Omental fat pad (tissue), 4 donors: ENCODE results near the gene PLXNA2. TPM values are rescaled to one million over a fixed set of nuclear protein-coding genes. Genes with fewer than 3 reads are reported as not detected.

ENCODE experiments used
- ATAC-seq: fragments of 150-250 bp; one replicate; pipeline ENCODE4 v1.9.1; 2016; ENCODE audit warnings: mild to moderate bottlenecking, moderate library complexity; ENCODE audit not compliant: low FRiP score
- DNase-seq: peaks from one replicate; pipeline ENCODE4 v3.0.0-alpha.2; 2019; ENCODE audit warnings: low spot score
- CTCF ChIP-seq, 3 donors: fragments of 450-650 bp; IDR thresholded peaks; one replicate each; pipeline ENCODE4 v1.5.1; 2016 to 2017; ENCODE audit warnings: antibody characterized with exemption in 3 of 3, mild to moderate bottlenecking in 3 of 3, moderate library complexity in 2 of 3
- total RNA-seq, 4 donors: library from RNA; depleted of rRNA; stranded (reverse); fragments of >200 nt; gene quantifications; one replicate each; pipeline ENCODE4 v1.1.0, GENCODE V29; 2016

Gene PLXNA2
- total RNA-seq, 4 donors from 2014 or later: 21.7 to 67.9 (median 36.8) TPM

DNA sequence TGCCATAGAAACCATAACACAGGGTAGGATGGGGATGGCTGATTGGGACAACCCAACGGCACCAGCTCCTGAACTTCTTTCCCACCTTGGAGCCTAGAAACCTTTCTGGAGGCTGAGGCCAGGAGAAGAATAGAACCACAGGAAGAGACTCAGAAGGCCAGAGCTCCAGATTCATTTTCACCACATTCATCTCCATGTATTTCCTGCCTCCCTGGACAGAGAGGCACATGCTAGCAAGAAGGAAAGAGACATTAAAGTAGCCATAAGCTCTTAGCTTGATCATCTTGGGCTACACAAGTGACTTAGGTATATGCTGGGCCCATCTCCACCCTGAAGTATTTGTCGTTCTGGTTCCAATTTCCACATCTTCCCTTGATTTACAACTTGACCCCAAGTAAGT lies 44.1 kb downstream of the PLXNA2 start:
- no peak for TF ChIP-seq CTCF (IDR thresholded peaks at IDR 0.05)
- DNase-seq (no peak), ATAC-seq (no peak)

DNA sequence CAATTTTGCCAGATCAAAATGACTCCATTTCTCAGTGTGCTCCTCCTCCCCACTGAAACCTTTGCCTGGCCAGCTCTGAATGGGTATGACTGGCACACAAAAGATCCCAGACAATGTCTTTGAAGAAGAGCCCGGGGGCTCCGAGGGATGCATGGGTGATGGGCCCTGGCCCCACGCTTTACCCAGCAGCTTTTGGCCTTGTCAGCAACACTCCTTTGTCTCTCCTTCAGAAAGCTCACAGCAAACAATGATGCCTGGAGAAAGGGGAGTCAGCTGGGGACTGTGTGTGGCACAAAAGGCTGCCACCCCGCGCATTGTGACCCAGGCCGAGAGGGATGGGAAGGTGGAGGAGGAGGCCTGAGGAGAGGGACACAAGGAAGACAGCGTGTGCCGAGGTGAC lies 45.9 kb downstream of the PLXNA2 start:
- DNase-seq (no peak), ATAC-seq (no peak)
- TF ChIP-seq CTCF (IDR thresholded peaks at IDR 0.05): no peak

DNA sequence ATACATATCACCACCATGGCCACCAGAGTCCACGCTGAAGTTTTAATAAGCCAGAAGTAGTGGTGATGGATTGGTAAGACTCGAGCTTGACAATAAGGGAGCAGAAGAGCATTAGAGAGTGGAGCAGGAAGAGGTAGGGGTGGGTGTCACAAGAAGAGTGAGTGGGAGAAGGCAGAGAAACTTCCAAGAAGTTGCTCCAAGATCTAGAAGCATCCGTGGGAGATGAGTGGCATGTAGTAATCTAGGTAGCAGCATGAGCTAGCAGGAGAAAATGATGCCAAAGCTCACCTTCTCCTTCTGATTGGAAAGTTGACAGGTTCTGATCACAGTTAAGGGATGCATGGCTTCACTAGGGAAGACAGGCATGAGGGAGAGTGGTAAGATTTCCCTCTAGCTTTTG lies 49.2 kb downstream of the PLXNA2 start:
- TF ChIP-seq CTCF (IDR thresholded peaks at IDR 0.05): no peak
- ATAC-seq (no peak), DNase-seq (no peak)

GRCh38 chr1:208192995-208193394 lies 51.2 kb downstream of the PLXNA2 start:
- ATAC-seq (peak; percentile 43), DNase-seq (no peak)
- no peak for TF ChIP-seq CTCF (IDR thresholded peaks at IDR 0.05)

- no peak for ATAC-seq
Measured at GRCh38 chr1:208190784-208191183, 53.4 kb downstream of the PLXNA2 start.

DNA sequence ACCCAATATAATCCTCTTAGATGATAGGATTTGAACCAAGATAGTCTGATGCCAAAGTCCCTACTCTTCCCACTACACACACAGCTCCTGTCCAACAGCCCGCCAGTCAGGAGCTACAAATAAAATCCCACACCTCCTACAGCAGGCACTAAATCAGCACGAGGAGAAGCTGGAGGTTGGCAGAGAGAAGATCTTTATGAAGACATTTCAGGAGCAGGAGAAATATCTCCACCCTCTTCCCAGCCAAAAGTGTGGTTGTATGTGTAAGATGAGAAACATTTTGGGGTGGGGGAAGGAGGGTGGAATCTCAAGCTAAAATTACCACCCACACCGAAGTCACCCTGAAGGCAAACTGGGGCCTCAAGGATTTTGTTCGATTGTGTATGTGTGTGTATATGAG lies 54.5 kb downstream of the PLXNA2 start:
- ATAC-seq (no peak), DNase-seq (no peak)
- no peak for TF ChIP-seq CTCF (IDR thresholded peaks at IDR 0.05)

More at GRCh38 chr1:208190784-208191183, 53.4 kb downstream of the PLXNA2 start:
- TF ChIP-seq CTCF (IDR thresholded peaks at IDR 0.05): no peak
- no peak for DNase-seq

DNA sequence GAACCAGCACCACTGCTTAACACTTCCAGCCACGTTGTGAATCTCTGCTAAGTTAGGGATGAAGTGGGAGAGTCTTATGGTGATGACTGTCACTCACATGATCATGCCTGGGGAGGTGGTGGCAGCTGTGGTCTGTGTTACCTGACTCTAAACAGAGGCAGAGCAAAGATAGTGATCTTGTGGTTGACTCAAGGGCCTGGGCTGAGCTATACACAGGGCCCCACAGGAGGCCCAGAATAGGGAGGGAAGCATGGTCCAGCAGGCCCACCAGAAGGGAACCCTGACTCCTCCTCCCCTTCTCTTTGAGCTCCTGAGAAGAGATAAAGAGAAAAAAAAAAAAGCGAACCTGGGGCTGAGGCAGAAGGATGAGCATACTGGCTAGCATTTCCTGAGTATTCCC lies 55.0 kb downstream of the PLXNA2 start:
- ATAC-seq (no peak), DNase-seq (no peak)
- TF ChIP-seq CTCF (IDR thresholded peaks at IDR 0.05): no peak
